ENCODE data around the gene HIVEP3.

HIVEP3 gene

DNA sequence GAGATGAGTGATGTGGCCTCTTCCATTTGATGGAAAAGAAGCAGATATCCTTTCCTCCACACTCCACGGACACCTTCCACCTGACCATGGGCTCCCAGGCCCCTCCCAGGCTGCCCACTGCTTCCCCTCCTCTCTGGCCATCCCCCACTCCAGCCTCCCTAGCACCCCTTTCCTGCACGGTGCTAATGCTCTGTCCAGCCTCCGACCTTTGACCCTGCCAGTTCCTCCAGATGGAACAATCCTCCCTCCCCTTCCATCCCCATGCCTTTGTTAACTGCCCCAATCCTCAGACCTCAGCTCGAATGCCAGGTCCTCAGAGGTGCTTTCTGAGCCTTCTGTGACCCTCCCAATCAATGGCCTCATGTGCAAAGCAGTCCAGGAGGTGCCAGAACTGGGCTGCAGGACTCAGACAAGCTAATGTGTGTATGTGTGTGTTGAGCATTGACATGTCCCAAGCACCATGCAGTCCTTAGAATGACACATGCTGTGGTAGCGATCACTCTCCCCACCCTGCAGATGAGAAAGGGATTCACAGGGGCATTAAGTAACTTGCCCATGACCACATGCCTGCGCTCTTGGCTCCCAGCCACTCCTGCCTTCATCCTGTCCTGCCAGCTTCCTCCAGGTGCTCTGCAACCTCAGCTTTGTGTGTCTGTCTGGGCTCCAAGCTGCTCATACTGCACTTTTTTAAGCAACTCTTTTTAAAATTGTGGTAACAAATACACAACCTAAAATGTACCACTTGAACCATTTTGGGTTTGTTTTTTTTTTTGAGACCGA lies 370.8 kb downstream of the HIVEP3 start:
- Histone ChIP-seq H3K79me2 (no peaks in the 10 kb centered on the region), H3K9ac (no peak overlapping the region), H2AFZ (no peak overlapping the region), H3K4me1 (no peaks in the 10 kb centered on the region), H3K27ac (no peak overlapping the region), H3K4me3 (ENCODE audit: low read depth, low read length) (no peak overlapping the region), H3K4me2 (ENCODE audit: low read length) (no peak overlapping the region), H3K27me3 (ENCODE audit: control insufficient read depth, insufficient read depth, low read length) (no peaks in the 10 kb centered on the region), H3K36me3 (ENCODE audit: control insufficient read depth, insufficient read depth, low read length) (no peaks in the 10 kb centered on the region), H3K9me3 (ENCODE audit: control insufficient read depth, low read length) (no peaks in the 10 kb centered on the region)
- TF ChIP-seq, protein P1, sequence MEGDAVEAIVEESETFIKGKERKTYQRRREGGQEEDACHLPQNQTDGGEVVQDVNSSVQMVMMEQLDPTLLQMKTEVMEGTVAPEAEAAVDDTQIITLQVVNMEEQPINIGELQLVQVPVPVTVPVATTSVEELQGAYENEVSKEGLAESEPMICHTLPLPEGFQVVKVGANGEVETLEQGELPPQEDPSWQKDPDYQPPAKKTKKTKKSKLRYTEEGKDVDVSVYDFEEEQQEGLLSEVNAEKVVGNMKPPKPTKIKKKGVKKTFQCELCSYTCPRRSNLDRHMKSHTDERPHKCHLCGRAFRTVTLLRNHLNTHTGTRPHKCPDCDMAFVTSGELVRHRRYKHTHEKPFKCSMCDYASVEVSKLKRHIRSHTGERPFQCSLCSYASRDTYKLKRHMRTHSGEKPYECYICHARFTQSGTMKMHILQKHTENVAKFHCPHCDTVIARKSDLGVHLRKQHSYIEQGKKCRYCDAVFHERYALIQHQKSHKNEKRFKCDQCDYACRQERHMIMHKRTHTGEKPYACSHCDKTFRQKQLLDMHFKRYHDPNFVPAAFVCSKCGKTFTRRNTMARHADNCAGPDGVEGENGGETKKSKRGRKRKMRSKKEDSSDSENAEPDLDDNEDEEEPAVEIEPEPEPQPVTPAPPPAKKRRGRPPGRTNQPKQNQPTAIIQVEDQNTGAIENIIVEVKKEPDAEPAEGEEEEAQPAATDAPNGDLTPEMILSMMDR (IDR thresholded peaks at IDR 0.05): no peak

GRCh38 chr1:41547336-41547735 lies 371.4 kb downstream of the HIVEP3 start:
- Histone ChIP-seq H3K79me2 (no peaks in the 10 kb centered on the region), H3K9ac (no peak overlapping the region), H3K27ac (no peak overlapping the region), H3K4me1 (no peaks in the 10 kb centered on the region), H3K4me2 (ENCODE audit: low read length) (no peak overlapping the region), H2AFZ (no peak overlapping the region), H3K9me3 (ENCODE audit: control insufficient read depth, low read length) (no peaks in the 10 kb centered on the region), H3K4me3 (ENCODE audit: low read depth, low read length) (no peak overlapping the region), H3K36me3 (ENCODE audit: control insufficient read depth, insufficient read depth, low read length) (no peaks in the 10 kb centered on the region), H3K27me3 (ENCODE audit: control insufficient read depth, insufficient read depth, low read length) (no peaks in the 10 kb centered on the region)
- TF ChIP-seq, protein P1 (IDR thresholded peaks at IDR 0.05): no peak

DNA sequence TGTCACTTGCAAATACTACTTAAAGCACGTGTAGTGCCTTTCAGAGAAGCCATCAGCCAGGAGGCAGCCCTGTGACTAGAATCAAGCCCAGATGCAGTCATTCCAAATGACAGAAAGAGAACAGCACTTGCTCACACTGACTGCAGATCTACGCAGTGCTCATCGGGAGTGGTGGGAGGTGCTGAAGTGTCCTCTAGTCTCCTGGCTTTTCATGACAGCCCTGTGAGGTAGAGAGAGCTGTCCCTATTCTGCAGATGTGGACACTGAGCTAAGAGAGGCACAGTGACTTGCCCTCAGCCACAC lies 371.9 kb downstream of the HIVEP3 start:
- Histone ChIP-seq H3K27me3 (ENCODE audit: control insufficient read depth, insufficient read depth, low read length) (no peaks in the 10 kb centered on the region), H3K36me3 (ENCODE audit: control insufficient read depth, insufficient read depth, low read length) (no peaks in the 10 kb centered on the region), H3K4me1 (no peaks in the 10 kb centered on the region), H3K9ac (no peak overlapping the region), H3K9me3 (ENCODE audit: control insufficient read depth, low read length) (no peaks in the 10 kb centered on the region), H3K4me3 (ENCODE audit: low read depth, low read length) (no peak overlapping the region), H2AFZ (no peak overlapping the region), H3K27ac (no peak overlapping the region), H3K79me2 (no peaks in the 10 kb centered on the region), H3K4me2 (ENCODE audit: low read length) (no peak overlapping the region)
- TF ChIP-seq, protein P1 (IDR thresholded peaks at IDR 0.05): no peak

- no peaks in the 10 kb centered on the region for H3K9me3 ChIP-seq (ENCODE audit: control insufficient read depth, low read length)
- H2AFZ ChIP-seq: no peak overlapping the region
- no peak overlapping the region for H3K27ac ChIP-seq
- H3K4me2 ChIP-seq (ENCODE audit: low read length): no peak overlapping the region
- no peaks in the 10 kb centered on the region for H3K36me3 ChIP-seq (ENCODE audit: control insufficient read depth, insufficient read depth, low read length)
- H3K4me1 ChIP-seq: no peaks in the 10 kb centered on the region
- no peak overlapping the region for H3K4me3 ChIP-seq (ENCODE audit: low read depth, low read length)
- TF ChIP-seq, protein P1 (IDR thresholded peaks at IDR 0.05): no peak
- no peak overlapping the region for H3K9ac ChIP-seq
- no peaks in the 10 kb centered on the region for H3K27me3 ChIP-seq (ENCODE audit: control insufficient read depth, insufficient read depth, low read length)
- H3K79me2 ChIP-seq: no peaks in the 10 kb centered on the region
Observed at GRCh38 chr1:41545996-41546832, 372.5 kb downstream of the HIVEP3 start.

All from parathyroid adenoma (tissue), 2 donors.